ENCODE data around the gene ZNF383. TPM values are rescaled to one million over a fixed set of nuclear protein-coding genes. Genes with fewer than 3 reads are reported as not detected.
"Not testable (repeated sequence)": the region's sequence is repeated elsewhere in the genome, so short reads cannot be mapped to it uniquely, and the experiment has no call there.

Gene ZNF383
- total and polyA plus RNA-seq, 9 of the 15 experiments (the other 6 are each of a cell fraction or from before 2014, with no cell fraction given) = 2.0 to 8.2 (median 5.3) TPM

- POLR2A ChIA-PET; intact Hi-C loops (cut with micrococcal nuclease); H3K36me3 ChIP-seq (ENCODE audit: control insufficient read depth, insufficient read depth, low read length); H4K20me1 ChIP-seq (replicated peaks; ENCODE audit: control insufficient read depth, insufficient read depth, low read length); BruUV-seq (replicated peaks); in situ Hi-C loops (cut with MboI); DNase-seq (ENCODE audit: extremely low read depth in 1 of 4, low spot score in 3 of 4); H3K4me3 ChIP-seq; FAIRE-seq; H2AFZ ChIP-seq (ENCODE audit: low read depth, low read length); CTCF ChIA-PET (ENCODE audit: low intra/inter-chr PET ratio); H3K79me2 ChIP-seq (ENCODE audit: control insufficient read depth, insufficient read depth, low read length); H3K27me3 ChIP-seq (ENCODE audit: control insufficient read depth in 2 of 2, insufficient read depth in 2 of 2, low read length in 2 of 2); H3K27ac ChIP-seq (ENCODE audit: extremely low read depth, low read depth, low read length); H3K9ac ChIP-seq (ENCODE audit: insufficient read depth in 1 of 2, low read depth in 2 of 2, low read length in 2 of 2); H3K4me1 ChIP-seq (replicated peaks in 1 of 2; ENCODE audit: control insufficient read depth in 2 of 2, insufficient read depth in 2 of 2, low read length in 2 of 2); ATAC-seq; H3K9me1 ChIP-seq (ENCODE audit: control insufficient read depth, insufficient read depth, low read length); H3K4me2 ChIP-seq (ENCODE audit: insufficient read depth, low read length); H3K9me3 ChIP-seq (replicated peaks; ENCODE audit: control insufficient read depth, insufficient read depth, low read depth, low read length): not testable (repeated sequence)
- TF ChIP-seq ZNF75A (CRISPR knock-in tag; IDR thresholded peaks at IDR 0.05) = peak; percentile 52; the same call in 1 of the 2 replicates
- 12% methylated on average over 4 of the region's 4 CpGs for WGBS (ENCODE audit: insufficient coverage, low coverage, missing lambda C conversion rate)
Observed at GRCh38 chr19:37186071-37186470, 31.9 kb upstream of the ZNF383 start.

DNA sequence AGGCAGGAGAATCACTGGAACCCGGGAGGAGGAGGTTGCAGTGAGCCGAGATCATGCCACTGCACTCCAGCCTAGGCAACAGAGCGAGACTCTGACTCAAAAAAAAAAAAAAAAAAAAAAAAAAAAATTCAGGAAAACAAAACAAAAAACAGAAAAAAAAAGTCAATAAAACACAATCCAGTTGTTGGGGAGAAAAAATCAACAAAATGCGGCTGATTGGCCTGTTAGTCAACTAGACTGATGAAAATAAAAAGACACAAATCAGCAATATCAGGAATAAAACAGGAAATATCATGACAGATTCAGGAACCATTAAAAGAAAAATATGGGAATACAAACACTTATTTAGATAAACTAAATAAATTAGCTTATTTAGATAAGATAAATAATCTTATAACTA lies 22.8 kb upstream of the ZNF383 start:
- DNase-seq (ENCODE audit: extremely low read depth in 1 of 4, low spot score in 3 of 4); H3K4me1 ChIP-seq (replicated peaks in 1 of 2; ENCODE audit: control insufficient read depth in 2 of 2, insufficient read depth in 2 of 2, low read length in 2 of 2); H3K9me3 ChIP-seq (replicated peaks; ENCODE audit: control insufficient read depth, insufficient read depth, low read depth, low read length); BruUV-seq (replicated peaks); POLR2A ChIA-PET; H3K4me2 ChIP-seq (ENCODE audit: insufficient read depth, low read length); H3K27ac ChIP-seq (ENCODE audit: extremely low read depth, low read depth, low read length); in situ Hi-C loops (cut with MboI); H3K79me2 ChIP-seq (ENCODE audit: control insufficient read depth, insufficient read depth, low read length); H3K9ac ChIP-seq (ENCODE audit: insufficient read depth in 1 of 2, low read depth in 2 of 2, low read length in 2 of 2); CTCF ChIA-PET (ENCODE audit: low intra/inter-chr PET ratio); H3K27me3 ChIP-seq (ENCODE audit: control insufficient read depth in 2 of 2, insufficient read depth in 2 of 2, low read length in 2 of 2); FAIRE-seq; ATAC-seq; H3K36me3 ChIP-seq (ENCODE audit: control insufficient read depth, insufficient read depth, low read length); intact Hi-C loops (cut with micrococcal nuclease); H3K4me3 ChIP-seq; H4K20me1 ChIP-seq (replicated peaks; ENCODE audit: control insufficient read depth, insufficient read depth, low read length); H2AFZ ChIP-seq (ENCODE audit: low read depth, low read length); H3K9me1 ChIP-seq (ENCODE audit: control insufficient read depth, insufficient read depth, low read length): not testable (repeated sequence)
- 39% methylated on average over 3 of the region's 4 CpGs for WGBS (ENCODE audit: insufficient coverage, low coverage, missing lambda C conversion rate)

DNA sequence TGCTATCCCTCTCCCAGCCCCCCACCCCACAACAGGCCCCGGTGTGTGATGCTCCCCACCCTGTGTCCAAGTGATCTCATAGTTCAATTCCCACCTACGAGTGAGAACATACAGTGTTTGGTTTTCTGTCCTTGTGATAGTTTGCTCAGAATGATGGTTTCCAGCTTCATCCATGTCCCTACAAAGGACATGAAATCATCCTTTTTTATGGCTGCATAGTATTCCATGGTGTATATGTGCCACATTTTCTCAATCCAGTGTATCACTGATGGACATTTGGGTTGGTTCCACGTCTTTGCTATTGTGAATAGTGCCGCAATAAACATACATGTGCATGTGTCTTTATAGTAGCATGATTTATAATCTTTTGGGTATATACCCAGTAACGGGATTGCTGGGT lies 20.9 kb upstream of the ZNF383 start:
- in situ Hi-C loops (cut with MboI); H3K27ac ChIP-seq (ENCODE audit: extremely low read depth, low read depth, low read length); H3K79me2 ChIP-seq (ENCODE audit: control insufficient read depth, insufficient read depth, low read length); BruUV-seq (replicated peaks); FAIRE-seq; ATAC-seq; H4K20me1 ChIP-seq (replicated peaks; ENCODE audit: control insufficient read depth, insufficient read depth, low read length); H3K27me3 ChIP-seq (ENCODE audit: control insufficient read depth in 2 of 2, insufficient read depth in 2 of 2, low read length in 2 of 2); H3K36me3 ChIP-seq (ENCODE audit: control insufficient read depth, insufficient read depth, low read length); H3K9me3 ChIP-seq (replicated peaks; ENCODE audit: control insufficient read depth, insufficient read depth, low read depth, low read length); CTCF ChIA-PET (ENCODE audit: low intra/inter-chr PET ratio); H3K9me1 ChIP-seq (ENCODE audit: control insufficient read depth, insufficient read depth, low read length); H3K4me3 ChIP-seq; H3K4me2 ChIP-seq (ENCODE audit: insufficient read depth, low read length); DNase-seq (ENCODE audit: extremely low read depth in 1 of 4, low spot score in 3 of 4); POLR2A ChIA-PET; intact Hi-C loops (cut with micrococcal nuclease); H2AFZ ChIP-seq (ENCODE audit: low read depth, low read length); H3K4me1 ChIP-seq (replicated peaks in 1 of 2; ENCODE audit: control insufficient read depth in 2 of 2, insufficient read depth in 2 of 2, low read length in 2 of 2); H3K9ac ChIP-seq (ENCODE audit: insufficient read depth in 1 of 2, low read depth in 2 of 2, low read length in 2 of 2): not testable (repeated sequence)
- 54% methylated on average over 4 of the region's 5 CpGs for WGBS (ENCODE audit: insufficient coverage, low coverage, missing lambda C conversion rate)
